IMR-90 (cell line): ENCODE measurements around the gene RAP1GAP2.

Experiments used
- RAD21 ChIP-seq: IDR thresholded peaks from 2 replicates; pipeline ENCODE4 v1.6.1; 2012; ENCODE audit warnings: low read length, improper control_type of control experiment
- TF ChIP-seq, protein P1 (sequence below): conservative IDR thresholded peaks from 2 replicates; pipeline ENCODE4 v1.5.1; 2012; ENCODE audit warnings: mild to moderate bottlenecking, low read depth, low read length, improper control_type of control experiment

GRCh38 chr17:2972749-2973148 is 176.5 kb downstream of the RAP1GAP2 start:
- TF ChIP-seq, protein P1, sequence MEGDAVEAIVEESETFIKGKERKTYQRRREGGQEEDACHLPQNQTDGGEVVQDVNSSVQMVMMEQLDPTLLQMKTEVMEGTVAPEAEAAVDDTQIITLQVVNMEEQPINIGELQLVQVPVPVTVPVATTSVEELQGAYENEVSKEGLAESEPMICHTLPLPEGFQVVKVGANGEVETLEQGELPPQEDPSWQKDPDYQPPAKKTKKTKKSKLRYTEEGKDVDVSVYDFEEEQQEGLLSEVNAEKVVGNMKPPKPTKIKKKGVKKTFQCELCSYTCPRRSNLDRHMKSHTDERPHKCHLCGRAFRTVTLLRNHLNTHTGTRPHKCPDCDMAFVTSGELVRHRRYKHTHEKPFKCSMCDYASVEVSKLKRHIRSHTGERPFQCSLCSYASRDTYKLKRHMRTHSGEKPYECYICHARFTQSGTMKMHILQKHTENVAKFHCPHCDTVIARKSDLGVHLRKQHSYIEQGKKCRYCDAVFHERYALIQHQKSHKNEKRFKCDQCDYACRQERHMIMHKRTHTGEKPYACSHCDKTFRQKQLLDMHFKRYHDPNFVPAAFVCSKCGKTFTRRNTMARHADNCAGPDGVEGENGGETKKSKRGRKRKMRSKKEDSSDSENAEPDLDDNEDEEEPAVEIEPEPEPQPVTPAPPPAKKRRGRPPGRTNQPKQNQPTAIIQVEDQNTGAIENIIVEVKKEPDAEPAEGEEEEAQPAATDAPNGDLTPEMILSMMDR: no peak
- TF ChIP-seq RAD21: no peak
